Right cardiac atrium (tissue), 5 donors: ENCODE measurements around the gene RSAD2. TPM values are rescaled to one million over a fixed set of nuclear protein-coding genes. Genes with fewer than 3 reads are reported as not detected.

Experiments
- ATAC-seq, 2 donors: fragments of 200-7000 bp; cut with Tn5 transposase; one replicate each; pipeline versions ENCODE4 v1.8.0 to v1.9.1; 2020; ENCODE audit warnings: moderate library complexity in 2 of 2, mild to moderate bottlenecking in 1 of 2
- DNase-seq, 3 donors: peaks; one replicate each; pipeline ENCODE4 v3.0.0-alpha.2; 2020
- H3K27ac ChIP-seq: one replicate; pipeline ENCODE4 v1.5.1; 2013; ENCODE audit warnings: mild to moderate bottlenecking, low read length, control low read depth, moderate library complexity
- H3K27me3 ChIP-seq: one replicate; pipeline ENCODE4 v1.6.1; 2013; ENCODE audit not compliant: control insufficient read depth, insufficient read depth
- H3K4me1 ChIP-seq: one replicate; pipeline ENCODE4 v1.6.1; 2013; ENCODE audit warnings: low read length; ENCODE audit not compliant: control insufficient read depth, insufficient read depth
- H3K4me3 ChIP-seq: one replicate; pipeline ENCODE4 v1.5.1; 2013; ENCODE audit warnings: low read length, control low read depth
- H3K9me3 ChIP-seq: one replicate; pipeline ENCODE4 v1.6.1; 2013; ENCODE audit warnings: low read length; ENCODE audit not compliant: control insufficient read depth
- WGBS: extraction: QIAGEN DNeasy Blood & Tissue Kit; methylation state at CpG from one replicate; pipeline ENCODE4 v1.1.7; 2013; 5-methylcytosine and 5-hydroxymethylcytosine counted together
- intact Hi-C, 4 donors: fragments of 100-400 bp; cut with DNase I; formaldehyde crosslinking; loops; one replicate each; pipeline versions ENCODE4 v1.11.0 to v1.14.0; 2022 to 2023
- polyA plus RNA-seq: library from polyadenylated mRNA; stranded (reverse); fragments of 200-250 nt; gene quantifications from one replicate; pipeline ENCODE4 v1.2.3, GENCODE V29; 2013
- total RNA-seq, 4 donors: library from RNA; stranded (reverse); fragmentation: NEBNext Ultra II Directional; extraction: Animal tissue kit (Norgen Biotek cat#: 25700); gene quantifications; one replicate each; pipeline ENCODE4 v1.2.1, GENCODE V29; 2021
- donor health status: healthy with polysubstance abuse.
- donor health status: DM: no; HTN: yes; CAD: no.
- donor health status: DM: no; HTN: no; CAD: no.
- donor health status: DM: no; HTN: yes; CAD: no; lungs with severe emphysema.
- donor health status: DM: yes; HTN: yes; CAD: no.

Gene RSAD2
- total and polyA plus RNA-seq, 5 donors: 1.6 to 6.4 (median 4.0) TPM

DNA sequence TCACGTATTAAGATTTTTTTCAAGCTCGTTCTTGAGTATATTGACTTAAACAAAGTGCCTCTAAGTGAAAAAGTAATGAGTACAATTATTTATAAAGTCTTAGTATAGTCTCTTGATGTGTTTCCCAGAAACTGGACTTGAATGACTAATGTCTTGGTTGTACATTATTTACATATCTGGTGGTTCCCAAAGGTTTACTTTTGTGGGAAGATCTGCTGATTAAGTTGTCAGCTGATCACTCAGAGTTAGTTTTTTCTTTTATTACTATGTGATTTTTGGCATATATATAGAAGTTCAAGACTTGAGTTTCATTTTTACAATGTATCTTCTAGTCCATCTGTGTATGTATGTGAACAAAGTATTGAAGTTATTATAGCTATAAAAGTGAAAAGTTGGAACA, 69.1 kb downstream of the RSAD2 start:
- intact Hi-C loops: no loop called here
- 85% methylated on average over 2 of the region's 2 CpGs for WGBS
- ATAC-seq (no peak), DNase-seq (no peak)
- Histone ChIP-seq H3K27me3 (no peaks in the 10 kb centered on the region), H3K27ac (no peak overlapping the region), H3K4me3 (no peak overlapping the region), H3K9me3 (no peaks in the 10 kb centered on the region), H3K4me1 (peaks cover 3% of the 10 kb centered on the region)

Other genes starting within 250 kb of the RSAD2 start
- 1 to 10 TPM; 3.0 to 5.7 (median 4.3) TPM for gene CMPK2, start 11.9 kb upstream of the RSAD2 start, total RNA-seq
- 2.7 TPM for gene CMPK2, start 11.9 kb upstream of the RSAD2 start, polyA plus RNA-seq
- gene RNF144A, start 39.6 kb downstream of the RSAD2 start, total RNA-seq: 10 to 100 TPM in 3 of 4 donors, 1 to 10 TPM in 1; 5.9 to 14.3 (median 10.5) TPM
- gene RNF144A, start 39.6 kb downstream of the RSAD2 start, polyA plus RNA-seq: 4.7 TPM